UCSD-AML1 (cell line): ENCODE measurements around the gene PRRC2B.
A peak's percentile ranks its signal among the peaks of the same experiment; 100 is the strongest.

Source experiments
- DNase-seq: peaks from one replicate; lab custom pipeline; 2025; ENCODE audit not compliant: unreplicated experiment; lab: John Stamatoyannopoulos, UW

PRRC2B gene

GRCh38 chr9:131483319-131484050 is 89.6 kb downstream of the PRRC2B start:
- no peak for DNase-seq

GRCh38 chr9:131484051-131484445 is 90.2 kb downstream of the PRRC2B start:
- DNase-seq = no peak

- DNase-seq = no peak
Observed at GRCh38 chr9:131484560-131485185, 90.8 kb downstream of the PRRC2B start.

- DNase-seq = no peak
Observed at GRCh38 chr9:131485206-131485605, 91.3 kb downstream of the PRRC2B start.

GRCh38 chr9:131485728-131486422 is 92.0 kb downstream of the PRRC2B start:
- DNase-seq = no peak

- no peak for DNase-seq
Observed at GRCh38 chr9:131487001-131487400, 93.1 kb downstream of the PRRC2B start.

GRCh38 chr9:131487621-131488031 is 93.7 kb downstream of the PRRC2B start:
- DNase-seq = no peak

GRCh38 chr9:131490514-131490913 is 96.6 kb downstream of the PRRC2B start:
- DNase-seq = no peak

GRCh38 chr9:131491001-131491710 is 97.3 kb downstream of the PRRC2B start:
- DNase-seq = no peak

GRCh38 chr9:131492070-131492469 is 98.2 kb downstream of the PRRC2B start:
- no peak for DNase-seq

- no peak for DNase-seq
Observed at GRCh38 chr9:131494296-131494870, 100.5 kb downstream of the PRRC2B start.

GRCh38 chr9:131495785-131496184 is 101.9 kb downstream of the PRRC2B start:
- no peak for DNase-seq

- no peak for DNase-seq
Observed at GRCh38 chr9:131496844-131497405, 103.0 kb downstream of the PRRC2B start.

- no peak for DNase-seq
Observed at GRCh38 chr9:131499254-131499767, 105.4 kb downstream of the PRRC2B start.

GRCh38 chr9:131500377-131500776 is 106.5 kb downstream of the PRRC2B start:
- DNase-seq = no peak

- no peak for DNase-seq
Observed at GRCh38 chr9:131500939-131501541, 107.2 kb downstream of the PRRC2B start.

- peak; percentile 87 for DNase-seq
Observed at GRCh38 chr9:131502781-131503625, 109.1 kb downstream of the PRRC2B start, which contains the start of gene POMT1. Gene POMT1, plus strand, starts transcription at chr9:131502918. Its CDS starts 1,301 bp downstream, at chr9:131504219.

GRCh38 chr9:131503626-131504465 is 110.0 kb downstream of the PRRC2B start:
- no peak for DNase-seq
